Endothelial cell of umbilical vein (primary cell): ENCODE data around the gene PARP1.

Experiments used
- EZH2 ChIP-seq: IDR thresholded peaks from 2 replicates; pipeline ENCODE4 v1.6.1; 2012; ENCODE audit warnings: borderline replicate concordance, low read depth, mild to moderate bottlenecking, moderate library complexity, low read length, inconsistent platforms; ENCODE audit not compliant: severe bottlenecking
- JUN ChIP-seq: IDR thresholded peaks from 2 replicates; pipeline ENCODE4 v1.6.1; 2011; ENCODE audit warnings: borderline replicate concordance, low read depth; ENCODE audit not compliant: insufficient read length, insufficient read depth
- MYC ChIP-seq: IDR thresholded peaks from one replicate; pipeline ENCODE4 v1.6.1; 2011; ENCODE audit warnings: mild to moderate bottlenecking, low read depth, low read length
- POLR2A ChIP-seq: IDR thresholded peaks from 2 replicates; pipeline ENCODE4 v1.6.1; 2012; ENCODE audit warnings: low read depth, mild to moderate bottlenecking, control low read depth, low read length
- POLR2AphosphoS5 ChIP-seq: IDR thresholded peaks from 2 replicates; pipeline ENCODE4 v1.6.1; 2012; ENCODE audit warnings: low read depth, mild to moderate bottlenecking, control low read depth, low read length, moderate library complexity; ENCODE audit not compliant: insufficient read depth
- TF ChIP-seq, protein P1 (sequence below), 2 donors: IDR thresholded peaks; 1 replicate in 1 of 2; 2 replicates in 1 of 2; pipeline ENCODE4 v1.5.1; 2011; ENCODE audit warnings: low read length in 2 of 2, mild to moderate bottlenecking in 2 of 2, moderate library complexity in 2 of 2, control low read depth in 1 of 2, inconsistent platforms in 1 of 2, low read depth in 1 of 2; ENCODE audit not compliant: insufficient read depth in 1 of 2; ENCODE audit errors: extremely low read depth in 1 of 2

DNA sequence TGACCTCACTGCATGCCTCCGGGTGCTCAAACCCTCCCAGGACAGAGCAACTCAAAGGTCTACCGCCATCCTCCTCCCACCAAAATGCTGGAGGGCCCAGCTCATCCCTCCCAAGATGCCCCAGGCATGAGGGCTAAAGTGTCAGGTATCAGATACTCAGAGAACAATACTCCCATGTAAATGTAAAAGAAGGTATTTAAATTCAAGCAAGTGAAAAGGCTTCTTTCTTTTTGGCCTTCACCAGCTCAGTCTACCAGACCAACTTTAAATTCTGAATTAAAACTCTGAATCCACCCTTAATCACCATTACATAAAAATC, 3.0 kb downstream of the PARP1 start:
- TF ChIP-seq POLR2A (no peak), POLR2AphosphoS5 (no peak), EZH2 (no peak), MYC (no peak), JUN (no peak)
- TF ChIP-seq, protein P1, sequence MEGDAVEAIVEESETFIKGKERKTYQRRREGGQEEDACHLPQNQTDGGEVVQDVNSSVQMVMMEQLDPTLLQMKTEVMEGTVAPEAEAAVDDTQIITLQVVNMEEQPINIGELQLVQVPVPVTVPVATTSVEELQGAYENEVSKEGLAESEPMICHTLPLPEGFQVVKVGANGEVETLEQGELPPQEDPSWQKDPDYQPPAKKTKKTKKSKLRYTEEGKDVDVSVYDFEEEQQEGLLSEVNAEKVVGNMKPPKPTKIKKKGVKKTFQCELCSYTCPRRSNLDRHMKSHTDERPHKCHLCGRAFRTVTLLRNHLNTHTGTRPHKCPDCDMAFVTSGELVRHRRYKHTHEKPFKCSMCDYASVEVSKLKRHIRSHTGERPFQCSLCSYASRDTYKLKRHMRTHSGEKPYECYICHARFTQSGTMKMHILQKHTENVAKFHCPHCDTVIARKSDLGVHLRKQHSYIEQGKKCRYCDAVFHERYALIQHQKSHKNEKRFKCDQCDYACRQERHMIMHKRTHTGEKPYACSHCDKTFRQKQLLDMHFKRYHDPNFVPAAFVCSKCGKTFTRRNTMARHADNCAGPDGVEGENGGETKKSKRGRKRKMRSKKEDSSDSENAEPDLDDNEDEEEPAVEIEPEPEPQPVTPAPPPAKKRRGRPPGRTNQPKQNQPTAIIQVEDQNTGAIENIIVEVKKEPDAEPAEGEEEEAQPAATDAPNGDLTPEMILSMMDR (IDR thresholded peaks at IDR 0.05; ENCODE audit: extremely low read depth in 1 of 2, insufficient read depth in 1 of 2, low read depth in 1 of 2, low read length in 2 of 2), result no peak
